Dendritic cell treated with granulocyte-macrophage colony-stimulating factor and Interleukin-4, amounts not matched to agents 40 ng/mL and 50 ng/mL, for 4 days (primary cell): ENCODE results near the gene FAM216B.
"Not testable (repeated sequence)": the region's sequence is repeated elsewhere in the genome, so short reads cannot be mapped to it uniquely, and the experiment has no call there.

Source experiments
- H3K27ac Mint-ChIP-seq: one replicate; pipeline ENCODE4 v1.8.0; 2022; ENCODE audit warnings: mild to moderate bottlenecking, mixed read lengths
- H3K27me3 Mint-ChIP-seq: one replicate; pipeline ENCODE4 v1.8.0; 2022; ENCODE audit warnings: mild to moderate bottlenecking, mixed read lengths
- H3K36me3 Mint-ChIP-seq: one replicate; pipeline ENCODE4 v1.8.0; 2022; ENCODE audit warnings: low read depth, mixed read lengths
- H3K4me1 Mint-ChIP-seq: one replicate; pipeline ENCODE4 v1.8.0; 2022; ENCODE audit warnings: low read depth, mixed read lengths
- H3K4me3 Mint-ChIP-seq: one replicate; pipeline ENCODE4 v1.8.0; 2022; ENCODE audit warnings: mild to moderate bottlenecking, moderate library complexity, mixed read lengths
- H3K9me3 Mint-ChIP-seq: one replicate; pipeline ENCODE4 v1.8.0; 2022; ENCODE audit warnings: mixed read lengths
- intact Hi-C: fragments of 100-400 bp; cut with micrococcal nuclease; formaldehyde crosslinking; loops from one replicate; pipeline ENCODE4 v1.15.0; 2022

Gene FAM216B

DNA sequence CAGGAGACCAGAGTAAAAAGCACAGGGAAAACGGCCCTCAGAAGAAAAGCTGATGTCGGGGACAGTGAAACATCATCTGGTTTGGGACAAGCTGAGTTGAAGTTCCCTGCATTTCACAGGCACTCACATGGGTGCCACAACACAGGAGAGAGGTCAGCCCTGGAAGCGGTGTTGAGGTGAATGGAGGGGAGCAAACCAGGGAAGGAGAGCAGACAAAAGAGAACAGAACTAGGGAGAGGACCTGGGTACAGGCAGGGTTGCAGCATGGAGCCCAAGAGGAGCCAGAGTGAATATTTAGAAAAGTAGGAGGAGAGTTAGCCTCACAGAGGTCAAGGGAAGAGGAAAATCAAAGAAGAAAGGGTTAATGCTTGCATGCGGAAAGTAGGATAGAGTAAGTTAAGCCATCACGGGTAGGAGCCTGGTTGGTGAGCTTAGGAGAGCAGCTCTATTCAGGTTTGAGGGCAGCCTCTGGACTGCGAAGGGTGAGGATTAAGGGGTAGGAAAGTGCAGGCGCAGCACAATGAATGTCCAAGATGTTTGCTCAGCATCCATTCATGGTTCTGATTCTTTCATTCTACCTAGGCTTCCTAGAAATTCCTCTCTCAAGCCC, 15.5 kb downstream of the FAM216B start:
- no peak overlapping the region for H3K27ac Mint-ChIP-seq
- no peak overlapping the region for H3K4me3 Mint-ChIP-seq
- intact Hi-C loops = no loop called here
- peaks cover 5% of the 10 kb centered on the region for H3K27me3 Mint-ChIP-seq
- H3K36me3 Mint-ChIP-seq = no peaks in the 10 kb centered on the region
- H3K9me3 Mint-ChIP-seq = no peaks in the 10 kb centered on the region
- no peaks in the 10 kb centered on the region for H3K4me1 Mint-ChIP-seq

GRCh38 chr13:42798118-42798517, 16.7 kb downstream of the FAM216B start:
- intact Hi-C loops = no loop called here
- Mint-ChIP-seq H3K36me3 (no peaks in the 10 kb centered on the region), H3K27me3 (peaks cover 5% of the 10 kb centered on the region), H3K27ac (no peak overlapping the region), H3K9me3 (no peaks in the 10 kb centered on the region), H3K4me1 (no peaks in the 10 kb centered on the region), H3K4me3 (no peak overlapping the region)

GRCh38 chr13:42800109-42800643, 18.8 kb downstream of the FAM216B start:
- Mint-ChIP-seq H3K27me3 (peaks cover 5% of the 10 kb centered on the region), H3K27ac (no peak overlapping the region), H3K4me1 (no peaks in the 10 kb centered on the region), H3K36me3 (no peaks in the 10 kb centered on the region), H3K9me3 (no peaks in the 10 kb centered on the region), H3K4me3 (no peak overlapping the region)
- intact Hi-C loops = no loop called here

DNA sequence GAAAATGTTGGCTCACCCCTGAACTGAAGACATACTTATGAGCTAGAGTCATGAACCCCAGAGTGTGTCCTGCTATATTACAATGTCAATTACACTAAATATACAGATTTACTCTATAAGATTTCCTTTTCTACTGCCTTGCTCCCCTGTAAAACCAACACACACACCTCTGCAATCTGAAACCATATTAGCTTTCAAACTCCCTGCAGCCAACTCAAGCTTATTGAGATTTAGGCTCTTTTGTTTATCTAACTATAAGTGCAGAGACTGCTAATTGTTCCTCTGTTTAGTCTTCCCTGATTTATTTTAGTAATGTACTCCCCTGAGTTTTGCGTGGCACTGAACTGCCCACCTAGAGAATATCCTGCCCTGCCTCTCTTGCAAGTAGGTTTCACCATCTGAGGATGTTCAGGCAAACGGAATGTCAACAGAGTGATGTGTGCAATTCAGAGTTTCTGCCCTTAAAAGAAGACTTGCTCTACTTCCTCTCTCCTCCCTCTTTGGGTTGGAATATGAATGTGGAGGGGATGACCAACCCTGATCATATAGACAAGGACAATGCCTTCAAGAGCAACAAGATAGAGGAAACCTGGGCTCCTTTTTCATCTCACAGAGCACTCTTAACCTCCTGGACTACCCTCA, 22.3 kb downstream of the FAM216B start:
- Mint-ChIP-seq H3K4me3 (no peak overlapping the region), H3K27me3 (no peaks in the 10 kb centered on the region), H3K36me3 (no peaks in the 10 kb centered on the region), H3K9me3 (no peaks in the 10 kb centered on the region), H3K4me1 (no peaks in the 10 kb centered on the region), H3K27ac (no peak overlapping the region)
- intact Hi-C loops = no loop called here

- intact Hi-C loops = no loop called here
- no peak overlapping the region for H3K27ac Mint-ChIP-seq
- H3K4me3 Mint-ChIP-seq = no peak overlapping the region
- no peaks in the 10 kb centered on the region for H3K4me1 Mint-ChIP-seq
- H3K9me3 Mint-ChIP-seq = no peaks in the 10 kb centered on the region
- H3K36me3 Mint-ChIP-seq = no peaks in the 10 kb centered on the region
- no peaks in the 10 kb centered on the region for H3K27me3 Mint-ChIP-seq
Measured at GRCh38 chr13:42804244-42804874, 23.0 kb downstream of the FAM216B start.

GRCh38 chr13:42807241-42807640, 25.9 kb downstream of the FAM216B start:
- Mint-ChIP-seq H3K27me3 (no peaks in the 10 kb centered on the region), H3K4me1 (no peaks in the 10 kb centered on the region), H3K27ac (no peak overlapping the region), H3K4me3 (no peak overlapping the region), H3K9me3 (no peaks in the 10 kb centered on the region), H3K36me3 (no peaks in the 10 kb centered on the region)
- intact Hi-C loops = no loop called here

DNA sequence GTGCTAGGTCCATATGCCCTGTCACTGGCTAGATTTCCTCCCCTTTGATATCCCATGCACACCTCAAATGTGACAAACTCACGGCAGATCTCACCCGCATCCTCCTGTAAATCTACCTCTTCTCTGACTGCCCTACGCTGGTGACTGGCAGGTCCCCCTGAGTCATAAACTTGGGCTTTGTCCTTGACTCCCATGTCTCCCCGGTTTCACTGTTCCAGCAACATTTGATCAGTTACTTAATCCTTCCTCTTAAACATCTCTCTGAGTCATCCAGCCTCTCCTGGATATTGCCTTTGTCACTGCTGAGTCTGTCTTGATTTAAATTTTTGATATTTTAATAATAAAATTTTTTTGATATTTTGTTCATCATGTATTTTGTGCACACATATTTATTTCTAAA, 26.5 kb downstream of the FAM216B start:
- H3K4me3 Mint-ChIP-seq = no peak overlapping the region
- intact Hi-C loops = no loop called here
- H3K27me3 Mint-ChIP-seq = no peaks in the 10 kb centered on the region

DNA sequence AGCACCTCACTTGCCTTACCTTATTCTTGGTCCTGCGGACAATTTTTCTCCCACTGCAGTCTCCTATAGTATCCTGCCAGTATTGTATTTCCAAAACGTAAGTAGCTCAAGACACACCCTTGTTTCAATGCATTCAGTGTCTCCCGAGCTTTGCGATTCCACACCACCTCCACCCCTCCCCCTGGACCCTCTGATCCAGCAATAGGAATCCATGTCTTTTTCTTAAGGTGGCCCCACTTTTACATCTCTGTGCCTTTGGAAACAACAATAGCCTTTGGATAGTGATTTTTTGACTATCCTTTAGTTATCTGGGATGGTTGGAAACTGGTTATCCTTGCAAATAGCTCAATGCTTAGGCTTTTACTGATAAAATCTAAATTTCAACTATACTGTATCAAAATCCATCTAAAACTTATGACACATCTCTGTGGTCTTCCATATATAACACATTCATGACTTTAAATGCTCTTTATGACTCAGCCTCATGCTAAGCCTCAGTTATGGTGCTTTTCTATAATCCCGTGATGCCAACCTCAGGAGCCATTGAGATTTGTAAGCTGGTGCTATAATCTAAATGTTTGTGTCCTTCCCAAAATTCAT, 27.1 kb downstream of the FAM216B start:
- Mint-ChIP-seq H3K27ac (no peak overlapping the region), H3K4me3 (no peak overlapping the region), H3K9me3 (no peaks in the 10 kb centered on the region), H3K4me1 (no peaks in the 10 kb centered on the region), H3K36me3 (no peaks in the 10 kb centered on the region), H3K27me3 (no peaks in the 10 kb centered on the region)
- intact Hi-C loops = no loop called here

More for the DNA sequence above, 26.5 kb downstream of the FAM216B start:
- no peaks in the 10 kb centered on the region for H3K9me3 Mint-ChIP-seq
- H3K4me1 Mint-ChIP-seq = no peaks in the 10 kb centered on the region
- no peak overlapping the region for H3K27ac Mint-ChIP-seq
- H3K36me3 Mint-ChIP-seq = no peaks in the 10 kb centered on the region

DNA sequence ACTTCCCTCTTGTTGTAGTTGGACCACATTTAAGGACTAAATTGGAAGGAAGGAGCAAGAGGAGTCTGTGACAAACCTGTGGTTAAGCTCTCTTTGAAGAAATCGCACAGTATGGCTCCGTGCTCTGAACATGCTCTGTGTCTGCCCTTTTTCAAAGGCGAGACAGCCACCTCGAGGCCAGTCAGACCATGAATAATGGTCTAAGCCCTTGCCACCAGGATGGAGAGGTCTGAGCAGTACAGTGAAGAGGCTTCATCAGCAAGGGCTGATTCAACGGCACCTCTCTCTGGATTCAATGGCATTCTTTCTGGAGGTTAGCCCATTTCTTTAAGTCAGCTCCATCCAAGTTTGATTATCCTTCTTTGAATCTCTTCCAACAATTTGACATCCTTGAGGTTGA, 30.9 kb downstream of the FAM216B start:
- Mint-ChIP-seq H3K36me3 (no peaks in the 10 kb centered on the region), H3K27ac (no peak overlapping the region), H3K27me3 (no peaks in the 10 kb centered on the region), H3K4me1 (no peaks in the 10 kb centered on the region), H3K9me3 (peaks cover 1% of the 10 kb centered on the region), H3K4me3 (no peak overlapping the region)
- intact Hi-C loops = no loop called here

GRCh38 chr13:42814868-42815267, 33.5 kb downstream of the FAM216B start:
- peaks cover 9% of the 10 kb centered on the region for H3K4me1 Mint-ChIP-seq
- H3K36me3 Mint-ChIP-seq = no peaks in the 10 kb centered on the region
- intact Hi-C loops = no loop called here
- no peak overlapping the region for H3K27ac Mint-ChIP-seq
- peaks cover 9% of the 10 kb centered on the region for H3K9me3 Mint-ChIP-seq
- no peak overlapping the region for H3K4me3 Mint-ChIP-seq
- H3K27me3 Mint-ChIP-seq = no peaks in the 10 kb centered on the region

DNA sequence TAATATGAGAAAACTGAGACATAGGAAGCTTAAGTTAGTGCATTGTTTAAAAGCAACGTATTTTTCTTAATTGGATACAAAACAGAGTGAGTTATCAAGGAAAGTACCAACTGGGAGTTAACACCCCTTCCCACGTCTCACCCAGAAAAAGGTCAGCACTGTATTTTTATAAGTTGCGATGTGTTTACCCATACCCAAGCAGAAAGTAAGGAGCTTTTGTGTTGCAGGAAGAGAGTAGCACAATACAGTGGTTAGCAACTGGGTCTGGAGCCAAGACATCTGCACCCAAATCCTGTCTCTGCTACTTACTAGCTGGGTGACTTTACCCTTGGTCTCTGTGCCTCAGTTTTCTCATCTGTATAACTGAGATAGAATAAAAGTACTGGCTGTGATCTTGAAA, 34.3 kb downstream of the FAM216B start:
- Mint-ChIP-seq H3K27ac (no peak overlapping the region), H3K4me3 (no peak overlapping the region), H3K27me3 (no peaks in the 10 kb centered on the region), H3K4me1 (peaks cover 9% of the 10 kb centered on the region), H3K36me3 (no peaks in the 10 kb centered on the region), H3K9me3 (peaks cover 9% of the 10 kb centered on the region)
- intact Hi-C loops = no loop called here

DNA sequence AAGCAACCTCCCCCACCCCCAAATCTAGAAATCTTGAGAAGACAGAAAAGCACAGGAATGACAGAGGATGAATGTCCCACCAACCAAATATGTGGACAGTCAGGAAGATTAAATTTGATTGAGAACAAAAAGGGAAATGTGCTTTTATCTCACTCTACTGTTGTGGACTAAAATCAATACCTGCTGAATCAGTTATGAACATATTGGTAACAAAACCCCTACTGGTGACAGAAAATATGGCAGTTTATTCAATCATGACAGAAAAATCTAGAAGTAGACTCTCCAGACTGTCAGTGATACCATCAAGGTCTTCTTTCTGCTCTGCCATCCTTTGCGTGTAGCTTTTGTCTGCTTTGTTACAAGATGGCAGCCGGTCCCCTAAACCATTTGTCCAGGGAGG, 35.2 kb downstream of the FAM216B start:
- peaks cover 9% of the 10 kb centered on the region for H3K9me3 Mint-ChIP-seq
- H3K27me3 Mint-ChIP-seq = no peaks in the 10 kb centered on the region
- H3K36me3 Mint-ChIP-seq = no peaks in the 10 kb centered on the region
- peaks cover 9% of the 10 kb centered on the region for H3K4me1 Mint-ChIP-seq
- no peak overlapping the region for H3K27ac Mint-ChIP-seq
- intact Hi-C loops = no loop called here
- no peak overlapping the region for H3K4me3 Mint-ChIP-seq

GRCh38 chr13:42819687-42820086, 38.3 kb downstream of the FAM216B start:
- H3K9me3 Mint-ChIP-seq, H3K27ac Mint-ChIP-seq, H3K4me3 Mint-ChIP-seq, H3K4me1 Mint-ChIP-seq, intact Hi-C loops, H3K27me3 Mint-ChIP-seq, H3K36me3 Mint-ChIP-seq: not testable (repeated sequence)

DNA sequence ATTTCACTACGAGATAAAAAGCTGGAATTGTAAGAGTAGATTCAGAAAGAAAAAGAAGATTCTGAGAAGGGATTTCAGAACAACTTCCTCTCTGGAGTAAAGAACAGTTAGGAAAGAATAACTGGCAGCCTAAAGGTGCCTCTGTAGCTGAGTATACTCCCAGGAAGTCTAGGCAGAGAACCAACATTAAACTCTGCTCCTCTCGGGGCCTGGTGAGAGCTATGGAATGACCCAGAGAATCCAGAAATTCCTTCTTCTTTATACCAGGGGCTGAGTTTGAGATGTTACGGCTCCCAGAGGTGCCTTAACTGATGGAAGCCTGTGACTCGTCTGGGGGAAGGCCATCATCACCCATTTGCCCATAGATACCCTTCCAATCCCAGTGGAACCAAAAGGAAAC, 39.1 kb downstream of the FAM216B start:
- intact Hi-C loops = no loop called here
- peaks cover 9% of the 10 kb centered on the region for H3K4me1 Mint-ChIP-seq
- H3K27ac Mint-ChIP-seq = no peak overlapping the region
- peaks cover 9% of the 10 kb centered on the region for H3K9me3 Mint-ChIP-seq
- no peaks in the 10 kb centered on the region for H3K27me3 Mint-ChIP-seq
- H3K4me3 Mint-ChIP-seq = no peak overlapping the region
- no peaks in the 10 kb centered on the region for H3K36me3 Mint-ChIP-seq
